Measurements from ENCODE around the gene RPS6KA2.
A peak's percentile ranks its signal among the peaks of the same experiment; 100 is the strongest.

RPS6KA2 gene

GRCh38 chr6:166520905-166521834 is 105.9 kb downstream of the RPS6KA2 start:
- DNase-seq: no peak

- no peak for DNase-seq
Observed at GRCh38 chr6:166516251-166516884, 110.7 kb downstream of the RPS6KA2 start.

GRCh38 chr6:166515072-166515810 is 111.8 kb downstream of the RPS6KA2 start:
- DNase-seq: no peak

DNA sequence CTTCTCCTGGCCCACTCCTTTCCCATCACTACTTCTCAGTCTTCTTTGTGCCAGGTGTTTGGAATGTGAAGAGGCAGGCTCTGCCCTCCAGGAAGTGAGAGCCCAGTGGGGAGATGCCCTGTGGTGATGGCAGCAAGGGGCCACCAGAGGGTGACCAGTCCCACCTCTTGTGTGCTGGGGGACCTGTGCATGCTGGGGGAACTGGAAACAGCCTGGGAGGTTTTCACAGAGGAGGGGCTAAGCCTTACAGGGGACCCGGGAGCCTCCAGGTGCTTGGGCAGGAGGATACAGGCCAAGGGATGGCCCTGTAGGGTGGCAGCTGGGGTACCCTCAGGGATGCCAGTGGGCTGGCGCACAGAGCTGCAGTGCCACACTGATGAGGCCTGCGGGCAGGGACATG is 112.9 kb downstream of the RPS6KA2 start:
- DNase-seq: no peak

DNA sequence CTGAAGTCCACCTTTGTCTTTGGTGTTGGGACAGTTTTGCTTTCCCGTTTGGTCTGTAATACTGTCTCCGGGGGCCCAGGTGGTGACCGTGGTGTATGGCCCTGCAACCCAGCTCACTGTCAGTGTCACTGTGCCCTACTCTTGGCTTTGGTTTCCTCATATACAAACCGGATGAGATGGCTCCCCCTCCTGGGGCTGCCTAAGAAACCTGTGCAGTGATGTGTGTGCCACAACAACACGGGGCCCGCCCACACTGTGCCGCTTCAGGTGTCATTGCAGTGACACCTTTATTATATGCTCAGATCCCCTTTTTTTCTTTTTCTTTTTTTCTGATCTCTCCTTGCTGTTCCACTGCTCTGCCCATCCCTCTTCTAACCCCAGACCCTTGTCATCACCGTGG is 114.5 kb downstream of the RPS6KA2 start:
- DNase-seq: peak in 1 of 2 experiments; percentile 31

- DNase-seq: peak in 1 of 2 experiments; percentile 28
Observed at GRCh38 chr6:166511316-166511715, 115.7 kb downstream of the RPS6KA2 start.

DNA sequence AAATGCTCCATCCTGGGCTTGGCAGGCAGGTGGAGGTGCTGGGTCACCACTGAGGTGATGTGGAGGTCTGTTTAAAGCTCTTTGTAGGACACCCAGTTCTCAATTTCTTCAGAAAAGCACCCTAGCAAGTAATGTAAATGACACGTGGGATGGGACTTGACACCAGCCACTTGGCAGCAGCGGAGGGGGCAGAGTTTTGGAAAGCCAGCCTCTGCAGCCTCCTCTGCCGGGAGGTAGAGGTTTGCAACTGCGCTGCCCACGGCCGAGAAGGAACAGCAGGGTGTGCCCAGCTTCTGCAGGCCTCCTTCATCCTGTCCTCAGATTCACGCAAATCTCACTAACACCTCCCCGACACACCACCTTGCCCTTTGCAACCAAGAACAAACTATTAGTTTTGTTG is 117.9 kb downstream of the RPS6KA2 start:
- DNase-seq: no peak

GRCh38 chr6:166508726-166509125 is 118.3 kb downstream of the RPS6KA2 start:
- no peak for DNase-seq

DNA sequence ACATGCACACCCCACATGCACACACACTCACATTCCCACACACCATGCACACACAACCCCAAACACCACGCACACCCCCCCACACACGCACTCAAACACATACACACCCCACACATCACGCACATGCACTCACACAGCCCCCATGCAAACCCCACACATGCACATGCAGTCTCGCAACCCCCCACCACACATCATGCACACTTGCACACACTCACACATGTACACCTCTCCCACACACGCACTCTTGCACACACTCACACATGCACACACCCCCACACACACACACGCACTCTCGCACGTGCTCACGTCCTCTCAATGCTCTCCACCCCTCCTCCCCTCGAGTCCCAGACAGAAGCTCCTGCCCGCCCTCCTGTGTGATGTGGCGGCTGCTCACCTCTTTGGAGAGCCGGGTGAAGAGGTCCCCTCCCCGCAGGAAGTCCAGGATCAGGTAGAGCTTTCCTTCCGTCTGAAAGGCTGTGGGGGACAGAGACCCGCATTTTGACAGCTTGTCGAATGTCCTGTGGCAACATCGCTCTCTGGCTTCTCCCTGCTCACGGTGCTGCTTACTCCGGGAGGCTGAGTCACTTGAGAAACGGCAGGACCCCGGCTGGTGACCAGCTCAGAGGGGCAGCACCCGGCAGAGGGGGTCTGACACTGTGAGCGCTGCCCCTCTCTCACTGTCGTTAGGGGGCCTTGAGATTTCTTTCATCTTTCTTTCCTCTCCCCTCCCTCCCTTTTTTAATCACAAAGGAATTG is 119.1 kb downstream of the RPS6KA2 start:
- no peak for DNase-seq

DNA sequence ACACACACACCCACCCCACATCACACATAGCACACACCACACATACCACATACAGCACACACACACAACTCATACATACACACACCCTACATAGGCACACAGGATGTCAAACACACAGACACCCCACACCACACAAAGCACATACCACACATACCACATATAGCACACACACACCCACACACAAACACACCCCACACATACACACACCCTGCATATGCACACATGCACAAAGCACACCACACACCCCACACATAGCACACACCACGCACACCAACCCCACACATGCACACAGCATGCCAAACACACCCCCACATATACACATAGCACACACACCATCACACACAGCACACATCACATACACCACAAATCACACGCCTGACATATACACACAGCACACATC is 119.7 kb downstream of the RPS6KA2 start:
- no peak for DNase-seq

DNA sequence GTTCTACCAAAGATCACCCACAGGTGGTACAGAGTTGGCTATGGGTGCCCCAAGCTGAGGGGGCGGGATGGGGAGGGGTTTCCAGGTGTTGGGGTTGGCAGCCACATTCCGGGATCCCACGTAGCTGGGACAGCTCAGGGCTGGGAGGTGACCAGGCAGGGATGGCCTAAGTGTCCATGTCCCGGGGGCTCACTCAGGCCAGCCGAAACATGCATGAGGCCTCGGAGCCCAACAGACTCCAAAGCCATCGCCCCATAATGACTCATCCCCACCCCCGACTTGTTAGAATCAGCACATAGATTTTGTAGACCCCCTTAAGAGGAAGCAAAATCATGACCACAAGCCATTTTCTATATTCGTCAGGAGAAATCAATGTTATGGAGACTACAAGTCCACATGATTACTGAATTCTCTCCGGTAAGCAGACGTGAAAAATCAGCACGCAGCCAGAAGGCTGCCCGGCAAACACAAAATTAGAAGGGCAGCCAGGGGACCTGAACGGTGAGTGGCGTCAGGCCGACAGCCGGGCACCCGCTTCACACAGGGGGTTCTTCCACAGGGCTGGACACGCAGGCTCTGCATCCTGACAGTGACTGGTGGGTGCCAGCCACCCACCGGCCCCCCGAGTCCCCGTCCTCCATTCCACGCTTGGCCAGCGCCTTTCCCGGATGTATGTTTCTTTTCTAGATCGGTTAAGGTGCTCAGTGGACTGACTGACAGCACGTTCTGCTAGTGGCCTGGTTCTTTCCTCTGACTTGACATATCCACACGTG is 121.7 kb downstream of the RPS6KA2 start:
- no peak for DNase-seq

GRCh38 chr6:166504100-166504499 is 123.0 kb downstream of the RPS6KA2 start:
- DNase-seq: no peak

DNA sequence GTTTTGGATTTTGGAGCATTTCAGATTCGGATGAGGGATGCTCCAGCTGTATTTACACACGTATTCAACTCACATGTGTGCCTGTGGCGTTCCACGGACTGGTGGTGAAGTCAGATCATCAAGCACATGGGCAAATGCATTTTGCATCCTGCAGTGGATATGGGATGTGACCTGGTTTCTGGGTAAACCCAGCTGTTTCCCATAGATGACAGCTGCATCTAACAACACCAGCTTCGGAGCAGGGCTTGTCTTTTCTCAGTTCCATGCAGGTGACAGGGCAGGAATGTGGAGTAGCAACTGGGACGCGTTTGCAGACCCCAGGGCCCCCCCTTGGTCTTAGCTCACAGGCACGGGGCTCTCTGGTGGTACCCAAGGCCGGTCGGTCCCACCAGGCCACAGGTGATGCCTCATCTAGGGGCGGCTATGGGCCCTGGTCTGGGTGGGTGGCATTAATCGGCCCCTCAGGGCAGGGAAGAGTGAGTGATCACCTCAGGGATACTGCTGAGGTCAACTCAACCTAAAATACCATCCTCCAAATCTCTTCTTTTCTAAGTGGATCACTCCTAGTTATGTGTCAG is 123.8 kb downstream of the RPS6KA2 start:
- no peak for DNase-seq

- DNase-seq: peak; percentile 31 to 71
Observed at GRCh38 chr6:166502453-166502852, 124.6 kb downstream of the RPS6KA2 start.

GRCh38 chr6:166501246-166501645 is 125.8 kb downstream of the RPS6KA2 start:
- DNase-seq: no peak

GRCh38 chr6:166500246-166500645 is 126.8 kb downstream of the RPS6KA2 start:
- peak in 1 of 2 experiments; percentile 22 for DNase-seq

DNA sequence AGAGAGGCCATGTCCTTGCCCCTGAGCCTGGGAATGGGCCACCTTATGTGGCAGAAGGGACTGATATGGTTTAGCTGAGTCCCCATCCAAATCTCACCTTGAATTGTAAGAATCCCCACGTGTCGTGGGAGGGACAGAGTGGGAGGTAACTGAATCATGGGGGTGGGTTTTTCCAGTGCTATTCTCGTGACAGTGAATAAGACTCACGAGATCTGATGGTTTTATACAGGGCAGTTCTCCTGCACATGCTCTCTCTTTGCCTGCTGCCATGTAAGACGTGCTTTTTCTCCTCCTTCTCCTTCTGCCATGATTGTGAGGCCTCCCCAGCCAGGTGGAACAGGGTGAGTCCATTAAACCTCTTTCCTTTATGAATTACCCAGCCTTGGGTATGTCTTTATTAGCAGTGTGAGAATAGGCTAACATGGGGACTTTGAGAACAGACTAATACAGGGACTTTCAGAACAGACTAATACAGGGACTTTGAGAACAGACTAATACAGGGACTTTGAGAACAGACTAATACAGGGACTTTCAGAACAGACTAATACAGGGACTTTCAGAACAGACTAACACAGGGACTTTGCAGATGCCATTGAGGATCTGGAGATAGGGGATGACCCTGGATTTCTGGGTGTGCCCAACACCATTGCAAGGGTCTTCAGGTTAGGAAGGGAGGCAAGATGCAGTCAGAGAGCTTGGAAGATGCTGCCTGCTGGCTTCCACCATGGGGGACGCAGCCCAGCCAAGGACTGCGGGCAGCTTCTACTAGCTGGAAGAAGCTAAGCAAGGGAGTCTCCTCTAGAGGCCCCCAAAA is 127.5 kb downstream of the RPS6KA2 start:
- no peak for DNase-seq

DNA sequence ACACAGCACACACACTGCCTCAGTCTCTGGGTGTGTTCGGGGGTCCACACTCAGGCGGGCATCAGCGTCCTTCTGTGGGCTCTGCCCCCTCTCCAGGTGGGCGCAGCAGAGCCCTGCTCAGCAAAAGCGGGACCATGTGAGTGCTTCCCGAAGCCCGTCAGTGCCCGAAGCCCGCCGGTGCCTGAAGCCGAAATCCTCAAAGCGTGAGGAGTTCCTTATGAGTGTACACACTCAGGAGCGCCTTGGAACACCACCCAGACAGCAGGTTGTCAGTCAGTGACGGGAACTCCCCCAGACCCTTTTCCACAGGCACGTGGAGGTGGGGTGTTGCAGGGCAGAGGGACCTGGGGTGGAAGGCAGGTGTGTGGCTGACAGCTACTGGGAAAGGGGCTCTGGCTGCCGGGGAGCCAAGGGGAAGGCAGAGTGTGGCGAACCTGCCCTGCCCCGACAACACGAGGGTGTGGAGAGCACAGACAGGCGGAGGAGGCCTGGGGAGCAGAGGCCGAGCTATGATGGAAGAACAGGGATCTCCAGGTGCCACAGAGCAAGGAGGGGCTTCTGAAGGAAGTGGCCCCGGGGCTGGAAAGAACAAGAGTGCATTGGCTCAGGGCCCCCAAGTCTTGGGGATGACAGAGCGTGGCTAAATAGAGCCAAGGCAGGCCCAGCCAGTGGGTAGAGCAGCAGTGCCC is 128.2 kb downstream of the RPS6KA2 start:
- no peak for DNase-seq

GRCh38 chr6:166498228-166498627 is 128.8 kb downstream of the RPS6KA2 start:
- no peak for DNase-seq

All from NCI-H524 (cell line).